ENCODE data around the gene TNP1.

The TNP1 gene

GRCh38 chr2:216882876-216883275 is 23.0 kb upstream of the TNP1 start:
- no peaks in the 10 kb centered on the region for H3K9me3 Mint-ChIP-seq
- no peaks in the 10 kb centered on the region for H3K27me3 Mint-ChIP-seq
- no peak overlapping the region for H3K27ac Mint-ChIP-seq
- peaks cover 17% of the 10 kb centered on the region for H3K4me1 Mint-ChIP-seq (ENCODE audit: low read depth)
- H3K4me3 Mint-ChIP-seq = no peak overlapping the region
- H3K36me3 Mint-ChIP-seq (ENCODE audit: low read depth) = no peaks in the 10 kb centered on the region

GRCh38 chr2:216881411-216881810 is 21.5 kb upstream of the TNP1 start:
- Mint-ChIP-seq H3K27ac (no peak overlapping the region), H3K9me3 (no peaks in the 10 kb centered on the region), H3K4me3 (no peak overlapping the region)

GRCh38 chr2:216880509-216881184 is 20.8 kb upstream of the TNP1 start:
- Mint-ChIP-seq H3K27ac (no peak overlapping the region), H3K9me3 (no peaks in the 10 kb centered on the region), H3K4me1 (ENCODE audit: low read depth) (peaks cover 17% of the 10 kb centered on the region), H3K27me3 (no peaks in the 10 kb centered on the region), H3K36me3 (ENCODE audit: low read depth) (no peaks in the 10 kb centered on the region), H3K4me3 (no peak overlapping the region)

More at GRCh38 chr2:216881411-216881810, 21.5 kb upstream of the TNP1 start:
- Mint-ChIP-seq H3K27me3 (no peaks in the 10 kb centered on the region), H3K4me1 (ENCODE audit: low read depth) (peaks cover 17% of the 10 kb centered on the region), H3K36me3 (ENCODE audit: low read depth) (no peaks in the 10 kb centered on the region)

GRCh38 chr2:216879727-216880508 is 20.1 kb upstream of the TNP1 start:
- H3K36me3 Mint-ChIP-seq (ENCODE audit: low read depth) = no peaks in the 10 kb centered on the region
- H3K27ac Mint-ChIP-seq = peak overlapping the region; percentile 43
- no peak overlapping the region for H3K4me3 Mint-ChIP-seq
- H3K27me3 Mint-ChIP-seq = no peaks in the 10 kb centered on the region
- peaks cover 17% of the 10 kb centered on the region for H3K4me1 Mint-ChIP-seq (ENCODE audit: low read depth)
- no peaks in the 10 kb centered on the region for H3K9me3 Mint-ChIP-seq

- no peak overlapping the region for H3K27ac Mint-ChIP-seq
- no peaks in the 10 kb centered on the region for H3K9me3 Mint-ChIP-seq
- H3K4me3 Mint-ChIP-seq = no peak overlapping the region
- H3K36me3 Mint-ChIP-seq (ENCODE audit: low read depth) = no peaks in the 10 kb centered on the region
- H3K4me1 Mint-ChIP-seq (ENCODE audit: low read depth) = peaks cover 17% of the 10 kb centered on the region
- no peaks in the 10 kb centered on the region for H3K27me3 Mint-ChIP-seq
These were observed 18.2 kb upstream of the TNP1 start for GRCh38 chr2:216878072-216878471.

GRCh38 chr2:216877085-216877484 is 17.2 kb upstream of the TNP1 start:
- Mint-ChIP-seq H3K9me3 (no peaks in the 10 kb centered on the region), H3K4me3 (no peak overlapping the region)

GRCh38 chr2:216875862-216876261 is 16.0 kb upstream of the TNP1 start:
- H3K36me3 Mint-ChIP-seq (ENCODE audit: low read depth) = no peaks in the 10 kb centered on the region
- no peak overlapping the region for H3K27ac Mint-ChIP-seq
- H3K27me3 Mint-ChIP-seq = no peaks in the 10 kb centered on the region
- H3K4me3 Mint-ChIP-seq = no peak overlapping the region
- H3K9me3 Mint-ChIP-seq = no peaks in the 10 kb centered on the region
- H3K4me1 Mint-ChIP-seq (ENCODE audit: low read depth) = peaks cover 11% of the 10 kb centered on the region

More at GRCh38 chr2:216877085-216877484, 17.2 kb upstream of the TNP1 start:
- Mint-ChIP-seq H3K27me3 (no peaks in the 10 kb centered on the region), H3K4me1 (ENCODE audit: low read depth) (peaks cover 17% of the 10 kb centered on the region), H3K36me3 (ENCODE audit: low read depth) (no peaks in the 10 kb centered on the region), H3K27ac (no peak overlapping the region)

GRCh38 chr2:216873573-216873972 is 13.7 kb upstream of the TNP1 start:
- H3K27ac Mint-ChIP-seq = no peak overlapping the region
- H3K4me1 Mint-ChIP-seq (ENCODE audit: low read depth) = no peaks in the 10 kb centered on the region
- no peak overlapping the region for H3K4me3 Mint-ChIP-seq
- H3K27me3 Mint-ChIP-seq = no peaks in the 10 kb centered on the region
- H3K36me3 Mint-ChIP-seq (ENCODE audit: low read depth) = no peaks in the 10 kb centered on the region
- no peaks in the 10 kb centered on the region for H3K9me3 Mint-ChIP-seq

GRCh38 chr2:216872624-216873023 is 12.8 kb upstream of the TNP1 start:
- Mint-ChIP-seq H3K4me1 (ENCODE audit: low read depth) (no peaks in the 10 kb centered on the region), H3K36me3 (ENCODE audit: low read depth) (no peaks in the 10 kb centered on the region), H3K4me3 (no peak overlapping the region), H3K9me3 (no peaks in the 10 kb centered on the region), H3K27me3 (no peaks in the 10 kb centered on the region), H3K27ac (no peak overlapping the region)

- no peaks in the 10 kb centered on the region for H3K36me3 Mint-ChIP-seq (ENCODE audit: low read depth)
- no peaks in the 10 kb centered on the region for H3K4me1 Mint-ChIP-seq (ENCODE audit: low read depth)
- no peak overlapping the region for H3K4me3 Mint-ChIP-seq
- H3K27ac Mint-ChIP-seq = no peak overlapping the region
- no peaks in the 10 kb centered on the region for H3K27me3 Mint-ChIP-seq
- no peaks in the 10 kb centered on the region for H3K9me3 Mint-ChIP-seq
These were observed 12.2 kb upstream of the TNP1 start for GRCh38 chr2:216872040-216872439.

GRCh38 chr2:216871333-216871934 is 11.6 kb upstream of the TNP1 start:
- Mint-ChIP-seq H3K27me3 (no peaks in the 10 kb centered on the region), H3K27ac (no peak overlapping the region), H3K9me3 (no peaks in the 10 kb centered on the region), H3K36me3 (ENCODE audit: low read depth) (no peaks in the 10 kb centered on the region), H3K4me1 (ENCODE audit: low read depth) (peaks cover 4% of the 10 kb centered on the region), H3K4me3 (no peak overlapping the region)

GRCh38 chr2:216870508-216871332 is 10.9 kb upstream of the TNP1 start:
- no peaks in the 10 kb centered on the region for H3K27me3 Mint-ChIP-seq
- peaks cover 11% of the 10 kb centered on the region for H3K4me1 Mint-ChIP-seq (ENCODE audit: low read depth)
- H3K4me3 Mint-ChIP-seq = no peak overlapping the region
- H3K9me3 Mint-ChIP-seq = no peaks in the 10 kb centered on the region
- no peaks in the 10 kb centered on the region for H3K36me3 Mint-ChIP-seq (ENCODE audit: low read depth)
- no peak overlapping the region for H3K27ac Mint-ChIP-seq

GRCh38 chr2:216866515-216867095 is 6.7 kb upstream of the TNP1 start:
- Mint-ChIP-seq H3K4me3 (no peak overlapping the region), H3K9me3 (no peaks in the 10 kb centered on the region), H3K27ac (no peak overlapping the region)

GRCh38 chr2:216865658-216866057 is 5.8 kb upstream of the TNP1 start:
- H3K27ac Mint-ChIP-seq = no peak overlapping the region
- H3K4me3 Mint-ChIP-seq = no peak overlapping the region
- peaks cover 3% of the 10 kb centered on the region for H3K27me3 Mint-ChIP-seq
- H3K4me1 Mint-ChIP-seq (ENCODE audit: low read depth) = peaks cover 12% of the 10 kb centered on the region
- no peaks in the 10 kb centered on the region for H3K36me3 Mint-ChIP-seq (ENCODE audit: low read depth)
- H3K9me3 Mint-ChIP-seq = no peaks in the 10 kb centered on the region

More at GRCh38 chr2:216866515-216867095, 6.7 kb upstream of the TNP1 start:
- Mint-ChIP-seq H3K36me3 (ENCODE audit: low read depth) (no peaks in the 10 kb centered on the region), H3K27me3 (peaks cover 3% of the 10 kb centered on the region), H3K4me1 (ENCODE audit: low read depth) (peaks cover 12% of the 10 kb centered on the region)

All from stimulated activated naive CD8-positive, alpha-beta T cell treated with anti-CD3 and anti-CD28 coated beads, Interleukin-15, Interleukin-2, amounts not matched to agents 100 ng/mL and 50 ng/mL, for 24 hours (primary cell).